WI38 (cell line): ENCODE measurements around the gene JAGN1.
"Not testable (repeated sequence)": the region's sequence is repeated elsewhere in the genome, so short reads cannot be mapped to it uniquely, and the experiment has no call there.

Source experiments
- H3K4me3 ChIP-seq: 2 replicates; pipeline ENCODE4 v1.5.1; 2011; ENCODE audit warnings: low read depth, mild to moderate bottlenecking, control low read depth, low read length
- TF ChIP-seq, protein P1 (sequence below): IDR thresholded peaks from 2 replicates; pipeline ENCODE4 v1.5.1; 2012; ENCODE audit warnings: low read depth, mild to moderate bottlenecking, control low read depth, low read length

JAGN1 gene

DNA sequence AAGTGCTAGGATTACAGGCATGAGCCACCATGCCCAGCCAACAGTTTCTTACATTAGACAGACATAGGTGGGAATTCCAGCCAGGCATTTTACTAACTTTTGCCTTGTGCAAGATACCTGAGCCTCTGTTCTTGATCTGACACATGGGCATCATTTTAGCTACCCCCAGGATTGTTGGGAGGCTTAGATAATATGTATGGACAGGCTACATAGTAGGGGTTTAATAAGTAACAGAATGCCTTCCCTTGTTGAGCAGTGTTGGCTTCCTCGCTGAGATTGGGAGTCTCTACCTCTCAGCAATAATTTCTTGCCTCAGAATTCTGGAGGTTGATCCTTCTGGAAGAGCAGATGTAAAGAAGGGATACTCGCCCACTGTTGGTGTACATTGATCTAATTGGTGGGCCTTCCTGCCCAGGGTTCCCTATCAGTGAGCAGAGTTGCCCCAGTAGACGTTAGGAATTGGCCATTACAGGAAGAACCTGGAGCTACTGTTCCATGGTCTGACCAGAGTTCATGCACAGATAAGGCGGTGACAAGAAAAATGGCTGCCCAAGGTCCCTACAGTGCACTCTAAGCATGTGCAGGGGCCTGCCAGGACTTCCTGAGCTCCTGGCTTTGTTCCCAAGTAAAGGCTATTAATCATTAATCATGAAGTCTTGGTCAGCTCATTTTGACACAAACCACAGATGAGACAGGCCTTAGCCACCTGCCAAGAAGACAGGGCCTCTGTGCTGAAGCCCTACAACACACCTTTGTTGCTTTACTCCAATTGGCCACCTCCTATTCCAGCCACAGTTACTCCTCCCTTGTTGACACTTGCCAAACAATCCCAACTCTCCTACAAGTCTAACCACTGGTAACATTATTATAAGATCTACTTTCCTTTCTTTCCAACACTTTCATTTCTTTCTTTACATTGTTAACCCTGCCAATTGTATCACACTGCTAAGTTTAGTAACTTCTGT, 7.3 kb downstream of the JAGN1 start:
- TF ChIP-seq, protein P1, sequence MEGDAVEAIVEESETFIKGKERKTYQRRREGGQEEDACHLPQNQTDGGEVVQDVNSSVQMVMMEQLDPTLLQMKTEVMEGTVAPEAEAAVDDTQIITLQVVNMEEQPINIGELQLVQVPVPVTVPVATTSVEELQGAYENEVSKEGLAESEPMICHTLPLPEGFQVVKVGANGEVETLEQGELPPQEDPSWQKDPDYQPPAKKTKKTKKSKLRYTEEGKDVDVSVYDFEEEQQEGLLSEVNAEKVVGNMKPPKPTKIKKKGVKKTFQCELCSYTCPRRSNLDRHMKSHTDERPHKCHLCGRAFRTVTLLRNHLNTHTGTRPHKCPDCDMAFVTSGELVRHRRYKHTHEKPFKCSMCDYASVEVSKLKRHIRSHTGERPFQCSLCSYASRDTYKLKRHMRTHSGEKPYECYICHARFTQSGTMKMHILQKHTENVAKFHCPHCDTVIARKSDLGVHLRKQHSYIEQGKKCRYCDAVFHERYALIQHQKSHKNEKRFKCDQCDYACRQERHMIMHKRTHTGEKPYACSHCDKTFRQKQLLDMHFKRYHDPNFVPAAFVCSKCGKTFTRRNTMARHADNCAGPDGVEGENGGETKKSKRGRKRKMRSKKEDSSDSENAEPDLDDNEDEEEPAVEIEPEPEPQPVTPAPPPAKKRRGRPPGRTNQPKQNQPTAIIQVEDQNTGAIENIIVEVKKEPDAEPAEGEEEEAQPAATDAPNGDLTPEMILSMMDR, result no peak
- H3K4me3 ChIP-seq, result no peak overlapping the region

DNA sequence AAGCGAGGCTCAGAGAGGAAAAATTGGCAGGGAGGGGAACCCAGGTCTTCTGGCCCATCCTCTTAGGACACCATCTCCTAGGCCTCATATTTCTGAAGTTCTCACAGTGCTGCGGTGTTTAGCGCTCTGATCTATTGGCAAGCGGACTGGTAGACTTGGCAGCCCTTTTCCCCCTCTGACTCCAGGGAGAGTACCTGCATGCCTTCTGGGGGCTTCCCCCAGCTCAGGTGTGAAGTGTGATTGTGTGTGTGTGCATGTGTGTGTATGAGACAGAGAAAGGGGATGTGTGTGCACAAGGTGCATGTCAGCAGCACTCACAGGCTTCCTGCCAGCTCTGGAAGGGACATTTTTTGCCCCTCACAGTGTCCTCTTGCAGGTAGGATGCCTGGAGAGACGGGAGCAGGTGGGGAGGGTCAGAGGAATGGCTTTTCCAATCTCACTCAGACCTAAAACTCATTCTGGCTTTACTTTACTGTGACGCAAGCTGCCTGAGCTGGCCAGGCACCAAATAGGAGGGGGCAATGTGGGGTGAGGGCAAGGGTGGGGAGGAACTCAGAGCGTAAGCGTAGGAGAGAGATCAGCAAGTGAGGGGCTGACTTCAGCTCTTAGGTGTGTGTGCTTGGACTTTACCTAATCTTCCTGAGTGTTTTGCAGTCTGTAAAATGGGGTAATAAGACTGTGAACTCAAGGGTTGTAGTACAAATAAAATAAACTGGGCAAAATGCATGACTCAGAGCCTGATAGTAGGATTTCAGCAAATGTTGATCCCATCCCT, 8.2 kb downstream of the JAGN1 start:
- H3K4me3 ChIP-seq, result no peak overlapping the region
- TF ChIP-seq, protein P1, result no peak

DNA sequence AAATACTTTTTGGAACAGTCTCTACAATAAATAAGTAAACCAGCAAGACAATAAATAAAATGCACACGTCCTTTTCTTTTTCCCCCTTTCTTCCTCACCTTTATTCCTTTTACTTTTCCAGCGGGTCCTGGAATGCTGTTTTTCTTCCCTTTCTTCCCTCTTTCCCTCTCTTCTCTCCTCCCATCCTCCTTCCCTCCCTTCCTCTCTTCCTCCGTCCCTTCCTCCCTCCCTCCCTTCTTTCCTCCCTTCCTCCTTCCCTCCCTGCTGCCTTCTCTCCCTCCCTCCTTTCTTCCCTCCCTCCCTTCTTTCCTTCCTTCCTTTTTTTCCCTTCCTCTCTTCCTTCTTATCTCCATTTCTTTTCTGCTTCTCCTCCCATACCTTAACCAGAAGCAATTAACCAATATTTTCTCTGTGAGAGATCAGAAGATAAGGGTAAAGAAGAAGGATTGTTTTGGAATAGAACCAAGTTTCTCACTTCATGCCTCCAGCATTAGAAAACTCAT, 8.9 kb downstream of the JAGN1 start:
- no peak overlapping the region for H3K4me3 ChIP-seq
- TF ChIP-seq, protein P1, result no peak

DNA sequence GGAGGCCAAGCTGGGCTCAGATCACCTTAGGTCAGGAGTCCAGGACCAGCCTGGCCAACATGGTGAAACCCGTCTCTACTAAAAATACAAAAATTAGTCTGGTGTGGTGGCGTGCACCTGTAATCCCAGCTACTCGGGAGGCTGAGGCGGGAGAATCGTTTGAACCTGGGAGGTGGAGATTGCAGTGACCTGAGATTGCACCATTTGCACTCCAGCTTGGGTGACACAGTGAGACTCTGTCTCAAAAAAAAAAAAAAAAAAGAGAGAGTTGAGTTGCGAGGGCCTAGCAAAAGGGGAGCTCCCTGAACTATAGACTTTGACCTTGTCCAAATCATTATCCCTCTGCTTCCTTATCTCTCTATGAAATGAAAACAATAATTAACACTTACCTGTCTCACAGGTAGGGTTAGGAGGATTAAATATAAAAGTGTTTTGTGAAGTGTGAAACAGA, 10.6 kb downstream of the JAGN1 start:
- H3K4me3 ChIP-seq, result not testable (repeated sequence)

DNA sequence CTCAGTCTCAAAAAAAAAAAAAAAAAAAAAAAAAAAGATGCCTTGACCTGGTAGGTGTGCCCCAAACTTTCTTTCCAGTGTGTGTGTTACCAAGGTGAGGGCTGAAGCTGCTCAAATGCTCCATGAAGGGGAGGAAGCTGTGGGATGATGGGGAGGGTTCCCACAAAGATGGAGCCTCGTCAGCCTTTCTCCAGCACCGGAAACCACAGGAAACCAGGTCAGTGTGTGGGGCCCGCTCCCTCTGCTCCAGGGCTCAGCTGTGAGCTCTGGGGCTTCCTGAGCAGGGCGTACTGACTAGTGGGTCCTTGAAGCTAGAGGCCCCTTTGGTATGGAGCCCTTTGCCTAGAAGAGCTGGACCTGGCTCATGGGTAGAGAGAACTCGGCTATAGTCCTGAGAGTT, 11.6 kb downstream of the JAGN1 start:
- H3K4me3 ChIP-seq, result no peak overlapping the region
- TF ChIP-seq, protein P1, result no peak

DNA sequence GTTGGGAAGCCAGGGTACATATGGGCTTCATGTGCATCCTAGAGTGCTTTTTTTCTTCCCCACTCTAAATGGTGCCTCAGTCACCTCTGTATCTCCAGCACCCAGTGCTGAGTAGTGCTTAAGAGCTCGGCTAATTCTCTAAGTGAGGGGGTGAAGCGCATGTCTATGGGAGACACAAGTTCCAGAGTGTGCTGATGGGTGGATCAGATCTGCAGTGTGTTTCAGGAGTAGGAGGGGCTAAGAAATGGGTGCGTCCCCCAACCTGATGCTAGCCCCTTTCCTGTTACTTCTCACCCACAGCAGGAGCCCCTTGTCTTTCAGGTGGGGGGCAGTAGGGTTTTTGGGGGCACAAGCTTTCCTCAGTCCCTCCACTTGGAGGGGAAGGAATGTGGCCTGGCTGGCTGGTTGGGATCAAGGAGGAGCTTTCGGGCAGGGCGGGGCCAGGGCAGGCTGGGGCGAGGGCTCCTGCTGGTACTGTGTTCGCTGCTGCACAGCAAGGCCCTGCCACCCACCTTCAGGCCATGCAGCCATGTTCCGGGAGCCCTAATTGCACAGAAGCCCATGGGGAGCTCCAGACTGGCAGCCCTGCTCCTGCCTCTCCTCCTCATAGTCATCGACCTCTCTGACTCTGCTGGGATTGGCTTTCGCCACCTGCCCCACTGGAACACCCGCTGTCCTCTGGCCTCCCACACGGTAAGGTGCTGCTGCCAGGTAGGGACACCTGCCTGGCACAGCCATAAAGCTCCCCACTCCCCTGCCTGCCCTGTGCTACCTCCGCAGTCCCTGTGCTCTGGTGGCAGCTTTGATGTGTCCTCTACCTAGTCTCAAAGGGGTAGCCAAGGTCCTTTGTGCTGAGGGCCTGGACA, 12.2 kb downstream of the JAGN1 start, which contains the start of gene IL17RE:
Gene IL17RE, plus strand, starts transcription at position 477 of the 866 bp plus-strand sequence. Its CDS starts 85 bp downstream, at position 562.
- TF ChIP-seq, protein P1, result no peak
- H3K4me3 ChIP-seq, result peak within 1 kb of the TSS; percentile 57

DNA sequence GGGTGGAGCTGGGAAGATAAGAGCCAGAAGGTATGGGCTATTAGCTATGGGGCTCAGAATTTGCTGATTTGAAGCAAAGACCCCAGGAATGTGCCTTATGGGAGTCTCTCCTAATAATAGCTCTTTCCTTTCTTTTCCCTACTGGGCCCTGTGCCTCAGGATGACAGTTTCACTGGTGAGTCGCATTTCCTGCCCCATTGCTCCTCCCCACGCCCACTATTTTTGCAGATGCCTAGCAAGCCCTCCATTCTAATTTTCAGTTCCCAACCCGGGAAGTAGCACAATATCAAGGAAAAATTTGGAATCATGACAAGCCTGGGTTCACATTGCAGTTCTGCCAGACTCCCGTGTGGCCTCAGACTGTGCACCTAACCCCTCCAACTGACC, 12.8 kb downstream of the JAGN1 start:
- TF ChIP-seq, protein P1, result no peak

More for the DNA sequence above, 12.8 kb downstream of the JAGN1 start:
- H3K4me3 ChIP-seq, result peak overlapping the region; percentile 57
